Mucosa of descending colon (tissue), 3 donors: Measurements from ENCODE around the gene SPAG17. TPM values are rescaled to one million over a fixed set of nuclear protein-coding genes. Genes with fewer than 3 reads are reported as not detected.

Experiments used
- ATAC-seq: fragments of 200-7000 bp; cut with Tn5 transposase; one replicate; pipeline ENCODE4 v1.9.1; 2020; ENCODE audit warnings: mild to moderate bottlenecking, moderate library complexity
- DNase-seq, 3 donors: peaks; one replicate each; pipeline ENCODE4 v3.0.0-alpha.2; 2020
- H3K36me3 ChIP-seq: fragments of 200-600 bp; one replicate; pipeline ENCODE4 v1.8.0; 2021; ENCODE audit warnings: low read depth, mild to moderate bottlenecking
- H3K4me1 ChIP-seq: fragments of 200-600 bp; one replicate; pipeline ENCODE4 v1.8.0; 2021; ENCODE audit warnings: low read depth, mild to moderate bottlenecking
- H3K4me3 ChIP-seq: fragments of 200-600 bp; one replicate; pipeline ENCODE4 v1.8.0; 2021; ENCODE audit warnings: mild to moderate bottlenecking
- H3K9me3 ChIP-seq: fragments of 200-600 bp; one replicate; pipeline ENCODE4 v1.8.0; 2021; ENCODE audit warnings: mild to moderate bottlenecking
- CTCF ChIP-seq: fragments of 200-600 bp; IDR thresholded peaks from one replicate; pipeline ENCODE4 v1.8.0; 2022; ENCODE audit warnings: antibody characterized with exemption, mild to moderate bottlenecking
- intact Hi-C, 2 donors: fragments of 100-400 bp; cut with DNase I in 1 of 2; cut with micrococcal nuclease in 1 of 2; formaldehyde crosslinking; loops; one replicate each; pipeline versions ENCODE4 v1.11.0 to v1.11.1; 2022; cut with DNase I, micrococcal nuclease
- total RNA-seq, 3 donors: library from RNA; stranded (reverse); fragmentation: NEBNext Ultra II Directional in 2 of 3; extraction: Animal tissue kit (Norgen Biotek cat#: 25700) in 2 of 3; gene quantifications; one replicate each; pipeline versions ENCODE4 v1.2.1 to v1.2.4, GENCODE V29; 2021 to 2023
- donor health status: DM: no; HTN: no; CAD: no; lungs with moderate emphysema.
- donor health status: DM: no; HTN: no; CAD: no.
- donor health status: DM: no; HTN: yes; CAD: no.

The SPAG17 gene
- total RNA-seq, 3 donors from 2014 or later = not detected

GRCh38 chr1:118151312-118151937 is 33.6 kb downstream of the SPAG17 start:
- DNase-seq = peak in 2 of 3 donors; percentile 23 to 76
- intact Hi-C loops = loop anchor here in 1 of 2 donors (10.0 kb wide), 1 partner anchor 1213 kb away; the partner anchor contains the start of gene HAO2
- no peak for TF ChIP-seq CTCF
- Histone ChIP-seq H3K4me1 (no peaks in the 10 kb centered on the region), H3K9me3 (no peaks in the 10 kb centered on the region), H3K36me3 (no peaks in the 10 kb centered on the region), H3K4me3 (no peak overlapping the region)
- ATAC-seq = no peak

- Histone ChIP-seq H3K4me1 (no peaks in the 10 kb centered on the region), H3K9me3 (no peaks in the 10 kb centered on the region), H3K36me3 (no peaks in the 10 kb centered on the region), H3K4me3 (no peak overlapping the region)
- TF ChIP-seq CTCF = no peak
- DNase-seq = no peak
- no peak for ATAC-seq
- intact Hi-C loops = loop anchor here in 1 of 2 donors (10.0 kb wide), 1 partner anchor 1215 kb away; the partner anchor contains the start of gene HAO2
Observed at GRCh38 chr1:118149799-118150198, 35.2 kb downstream of the SPAG17 start.

DNA sequence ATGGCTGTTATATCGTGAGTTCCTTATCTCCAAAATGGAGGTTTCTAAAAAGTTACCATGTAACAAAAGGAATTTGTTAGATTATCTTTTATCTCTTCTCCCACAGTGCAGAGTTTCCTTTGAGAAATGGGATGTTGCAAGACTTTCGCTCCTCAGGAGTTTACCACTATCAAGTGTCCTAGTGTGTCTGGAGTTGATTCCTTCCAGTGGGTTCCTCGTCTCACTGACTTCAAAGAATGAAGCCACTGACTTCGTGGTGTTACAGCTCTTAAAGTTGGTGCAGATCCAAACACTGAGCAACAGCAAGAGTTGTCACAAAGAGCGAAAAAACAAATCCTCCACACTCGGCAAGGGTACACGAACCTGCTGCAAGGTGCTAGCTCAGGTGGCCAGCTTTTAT is 37.0 kb downstream of the SPAG17 start:
- Histone ChIP-seq H3K4me1 (no peaks in the 10 kb centered on the region), H3K4me3 (no peak overlapping the region), H3K9me3 (no peaks in the 10 kb centered on the region), H3K36me3 (no peaks in the 10 kb centered on the region)
- no peak for TF ChIP-seq CTCF
- no peak for ATAC-seq
- no peak for DNase-seq
- intact Hi-C loops = no loop called here

DNA sequence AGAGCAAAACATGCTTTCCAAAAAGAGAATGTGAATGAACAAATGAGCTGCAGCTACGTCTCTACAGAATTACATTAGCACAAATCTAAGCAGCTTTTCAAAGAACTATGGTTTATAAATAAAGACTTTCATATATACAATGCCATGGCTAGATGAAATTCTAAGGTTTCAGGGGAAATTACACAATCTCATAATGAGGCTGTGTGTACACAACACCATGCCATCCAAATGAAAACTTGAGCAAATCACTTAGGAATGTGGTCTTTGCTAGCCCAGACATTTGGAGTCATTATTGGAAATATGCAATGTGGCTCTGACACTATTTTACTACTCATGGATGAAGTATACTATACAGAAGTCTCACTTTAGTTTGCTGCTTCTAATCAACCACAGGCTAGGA is 37.5 kb downstream of the SPAG17 start:
- H3K4me3 ChIP-seq = no peak overlapping the region
- no peaks in the 10 kb centered on the region for H3K9me3 ChIP-seq
- no peak for DNase-seq
- no peaks in the 10 kb centered on the region for H3K36me3 ChIP-seq
- no peaks in the 10 kb centered on the region for H3K4me1 ChIP-seq
- intact Hi-C loops = no loop called here
- no peak for TF ChIP-seq CTCF
- ATAC-seq = no peak

- DNase-seq = no peak
- no peak overlapping the region for H3K4me3 ChIP-seq
- no peaks in the 10 kb centered on the region for H3K4me1 ChIP-seq
- no peaks in the 10 kb centered on the region for H3K9me3 ChIP-seq
- intact Hi-C loops = no loop called here
- ATAC-seq = no peak
- no peaks in the 10 kb centered on the region for H3K36me3 ChIP-seq
- no peak for TF ChIP-seq CTCF
Observed at GRCh38 chr1:118145721-118146120, 39.3 kb downstream of the SPAG17 start.
